ENCODE data around the gene STX8. TPM values are rescaled to one million over a fixed set of nuclear protein-coding genes. Genes with fewer than 3 reads are reported as not detected.

Gene STX8
- total RNA-seq, 1 experiment from 2014 or later: 50.3 TPM

- H3K9me3 ChIP-seq (ENCODE audit: control insufficient read depth, insufficient read depth, low read depth, low read length): no peaks in the 10 kb centered on the region
- ChIA-PET CTCF (no interaction called here), POLR2A (no interaction called here)
- in situ Hi-C loops (cut with HindIII; ENCODE audit: low pct_unique_long_range_greater_than_20kb, low sequenced_read_pairs): no loop called here
- no peak overlapping the region for H3K27ac ChIP-seq (ENCODE audit: low read length)
- H3K4me1 ChIP-seq (ENCODE audit: control insufficient read depth, insufficient read depth, low read length): no peaks in the 10 kb centered on the region
- no peak overlapping the region for H3K4me3 ChIP-seq (ENCODE audit: low read depth in 2 of 2, low read length in 2 of 2)
- ATAC-seq (no peak), DNase-seq (ENCODE audit: low read depth, low spot score) (no peak)
- intact Hi-C loops (cut with micrococcal nuclease; ENCODE audit: unreplicated experiment): no loop called here
- TF ChIP-seq REST (IDR thresholded peaks at IDR 0.05; ENCODE audit: insufficient read depth in 1 of 2, low read depth in 2 of 2, low read length in 1 of 2) (no peak), SIN3A (IDR thresholded peaks at IDR 0.05; ENCODE audit: borderline replicate concordance, insufficient read depth, low read depth, low read length) (no peak), POLR2AphosphoS5 (IDR thresholded peaks at IDR 0.05; ENCODE audit: low read depth, low read length) (no peak), TCF7L2 (IDR thresholded peaks at IDR 0.05; ENCODE audit: low read depth, low read length) (no peak), CTCF (IDR thresholded peaks at IDR 0.05) (no peak)
- H3K27me3 ChIP-seq (ENCODE audit: control insufficient read depth, insufficient read depth, low read length): no peaks in the 10 kb centered on the region
- no TSS peak for BruUV-seq (replicated peaks)
- no peaks in the 10 kb centered on the region for H3K36me3 ChIP-seq (ENCODE audit: control insufficient read depth, insufficient read depth, low read length)
Measured at GRCh38 chr17:9382626-9383025, 193.0 kb downstream of the STX8 start.

- POLR2A ChIA-PET: no interaction called here
- intact Hi-C loops (cut with micrococcal nuclease; ENCODE audit: unreplicated experiment): no loop called here
- no TSS peak for BruUV-seq (replicated peaks)
- H3K4me1 ChIP-seq (ENCODE audit: control insufficient read depth, insufficient read depth, low read length): no peaks in the 10 kb centered on the region
- no peak for TF ChIP-seq SIN3A (IDR thresholded peaks at IDR 0.05; ENCODE audit: borderline replicate concordance, insufficient read depth, low read depth, low read length)
- no peak for TF ChIP-seq CTCF (IDR thresholded peaks at IDR 0.05)
- TF ChIP-seq POLR2AphosphoS5 (IDR thresholded peaks at IDR 0.05; ENCODE audit: low read depth, low read length): no peak
- TF ChIP-seq REST (IDR thresholded peaks at IDR 0.05; ENCODE audit: insufficient read depth in 1 of 2, low read depth in 2 of 2, low read length in 1 of 2): no peak
- TF ChIP-seq TCF7L2 (IDR thresholded peaks at IDR 0.05; ENCODE audit: low read depth, low read length): no peak
- DNase-seq (ENCODE audit: low read depth, low spot score) (no peak), ATAC-seq (no peak)
- H3K27me3 ChIP-seq (ENCODE audit: control insufficient read depth, insufficient read depth, low read length): no peaks in the 10 kb centered on the region
- no peak overlapping the region for H3K4me3 ChIP-seq (ENCODE audit: low read depth in 2 of 2, low read length in 2 of 2)
- in situ Hi-C loops (cut with HindIII; ENCODE audit: low pct_unique_long_range_greater_than_20kb, low sequenced_read_pairs): no loop called here
- no peaks in the 10 kb centered on the region for H3K36me3 ChIP-seq (ENCODE audit: control insufficient read depth, insufficient read depth, low read length)
- no peak overlapping the region for H3K27ac ChIP-seq (ENCODE audit: low read length)
- CTCF ChIA-PET: no interaction called here
- H3K9me3 ChIP-seq (ENCODE audit: control insufficient read depth, insufficient read depth, low read depth, low read length): no peaks in the 10 kb centered on the region
Measured at GRCh38 chr17:9381068-9381467, 194.6 kb downstream of the STX8 start.
